ENCODE results near the gene TMEM117. TPM values are rescaled to one million over a fixed set of nuclear protein-coding genes. Genes with fewer than 3 reads are reported as not detected.

The TMEM117 gene
- total and polyA plus RNA-seq, 2 donors (not counting 1 experiment from before 2014, with no cell fraction given): 2.0 to 10.4 TPM

DNA sequence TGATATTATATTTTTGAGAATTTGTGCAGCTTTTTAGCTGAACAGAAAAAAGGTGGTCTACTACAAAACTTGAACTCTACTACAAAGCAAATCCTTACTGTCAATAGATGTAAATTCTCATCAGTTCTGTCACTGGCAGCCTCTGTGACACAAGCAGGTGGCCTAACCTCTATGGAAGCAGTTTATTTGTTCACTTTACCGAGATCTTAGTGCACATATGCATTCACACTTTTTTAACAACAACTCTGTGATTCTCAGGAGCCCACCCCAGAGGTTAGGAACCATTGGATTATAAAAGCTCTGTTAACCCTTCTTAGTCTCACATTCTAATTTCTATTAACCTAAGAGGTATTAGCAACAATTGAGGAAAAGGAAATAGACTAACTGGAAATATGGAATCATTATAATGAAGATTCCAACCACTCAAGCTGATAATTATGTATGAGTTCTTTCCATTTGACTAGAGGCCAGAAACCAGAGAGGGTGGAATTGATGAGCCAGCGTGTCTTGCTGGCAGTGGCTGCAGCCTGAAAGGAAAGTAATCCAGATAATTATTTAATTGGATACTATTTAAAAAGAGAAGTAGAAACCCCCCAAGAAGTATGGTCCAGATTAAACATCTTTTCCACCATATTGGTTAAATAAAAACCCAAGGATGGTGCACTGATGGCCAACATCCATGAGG, 451.1 kb downstream of the TMEM117 start:
- peaks cover 9% of the 10 kb centered on the region for H3K4me1 Mint-ChIP-seq
- TF ChIP-seq, protein P1, sequence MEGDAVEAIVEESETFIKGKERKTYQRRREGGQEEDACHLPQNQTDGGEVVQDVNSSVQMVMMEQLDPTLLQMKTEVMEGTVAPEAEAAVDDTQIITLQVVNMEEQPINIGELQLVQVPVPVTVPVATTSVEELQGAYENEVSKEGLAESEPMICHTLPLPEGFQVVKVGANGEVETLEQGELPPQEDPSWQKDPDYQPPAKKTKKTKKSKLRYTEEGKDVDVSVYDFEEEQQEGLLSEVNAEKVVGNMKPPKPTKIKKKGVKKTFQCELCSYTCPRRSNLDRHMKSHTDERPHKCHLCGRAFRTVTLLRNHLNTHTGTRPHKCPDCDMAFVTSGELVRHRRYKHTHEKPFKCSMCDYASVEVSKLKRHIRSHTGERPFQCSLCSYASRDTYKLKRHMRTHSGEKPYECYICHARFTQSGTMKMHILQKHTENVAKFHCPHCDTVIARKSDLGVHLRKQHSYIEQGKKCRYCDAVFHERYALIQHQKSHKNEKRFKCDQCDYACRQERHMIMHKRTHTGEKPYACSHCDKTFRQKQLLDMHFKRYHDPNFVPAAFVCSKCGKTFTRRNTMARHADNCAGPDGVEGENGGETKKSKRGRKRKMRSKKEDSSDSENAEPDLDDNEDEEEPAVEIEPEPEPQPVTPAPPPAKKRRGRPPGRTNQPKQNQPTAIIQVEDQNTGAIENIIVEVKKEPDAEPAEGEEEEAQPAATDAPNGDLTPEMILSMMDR (IDR thresholded peaks at IDR 0.05): no peak
- TF ChIP-seq EZH2 (IDR thresholded peaks at IDR 0.05; ENCODE audit: borderline replicate concordance, insufficient read depth, low read depth, low read length, poor library complexity, severe bottlenecking): no peak
- Histone ChIP-seq H3K9me3 (ENCODE audit: control extremely low read depth in 1 of 3, control insufficient read depth in 2 of 3, insufficient read depth in 1 of 3, low read length in 2 of 3) (peaks cover 0 to 1% (median 0%) of the 10 kb centered on the region in 3 donors), H3K4me2 (replicated peaks; ENCODE audit: low read depth, low read length, poor library complexity, severe bottlenecking) (no peak overlapping the region), H3K4me3 (ENCODE audit: control extremely low read depth in 1 of 5, extremely low read depth in 1 of 5, insufficient read depth in 1 of 5, low read depth in 2 of 5, low read length in 4 of 5) (no peak overlapping the region), H3K27me3 (replicated peaks in 1 of 4; ENCODE audit: control extremely low read depth in 1 of 4, control insufficient read depth in 3 of 4, insufficient read depth in 4 of 4, low read length in 3 of 4) (no peaks in the 10 kb centered on the region), H3K36me3 (replicated peaks in 1 of 2; ENCODE audit: control extremely low read depth in 1 of 2, control insufficient read depth in 1 of 2, extremely low read depth in 1 of 2, insufficient read depth in 2 of 2, low read length in 1 of 2) (no peaks in the 10 kb centered on the region), H3K4me1 (ENCODE audit: control insufficient read depth in 2 of 2, insufficient read depth in 2 of 2, low read length in 2 of 2) (no peaks in the 10 kb centered on the region), H3K9ac (ENCODE audit: low read length) (no peak overlapping the region), H3K27ac (ENCODE audit: low read length in 2 of 2) (no peak overlapping the region), H3K79me2 (ENCODE audit: control insufficient read depth, insufficient read depth, low read length) (no peaks in the 10 kb centered on the region), H2AFZ (ENCODE audit: insufficient read depth, low read depth, low read length, poor library complexity, severe bottlenecking) (no peak overlapping the region), H4K20me1 (ENCODE audit: control insufficient read depth, insufficient read depth, low read length, poor library complexity, severe bottlenecking) (no peaks in the 10 kb centered on the region)
- intact Hi-C loops (cut with micrococcal nuclease): no loop called here
- 60% methylated on average over 1 of the region's 2 CpGs for WGBS (ENCODE audit: insufficient coverage)
- no peak overlapping the region for H3K4me3 Mint-ChIP-seq
- H3K27ac Mint-ChIP-seq: no peak overlapping the region
- DNase-seq (no peak), ATAC-seq (ENCODE audit: low read depth) (no peak)
- no peaks in the 10 kb centered on the region for H3K27me3 Mint-ChIP-seq
- peaks cover 3% of the 10 kb centered on the region for H3K9me3 Mint-ChIP-seq (ENCODE audit: insufficient read depth)
- ChIA-PET CTCF (interaction anchor here (1.3 kb wide), 1 partner anchor 644 kb away, joined by 3 read pairs; no protein-coding TSS in a partner anchor), POLR2A (no interaction called here)

DNA sequence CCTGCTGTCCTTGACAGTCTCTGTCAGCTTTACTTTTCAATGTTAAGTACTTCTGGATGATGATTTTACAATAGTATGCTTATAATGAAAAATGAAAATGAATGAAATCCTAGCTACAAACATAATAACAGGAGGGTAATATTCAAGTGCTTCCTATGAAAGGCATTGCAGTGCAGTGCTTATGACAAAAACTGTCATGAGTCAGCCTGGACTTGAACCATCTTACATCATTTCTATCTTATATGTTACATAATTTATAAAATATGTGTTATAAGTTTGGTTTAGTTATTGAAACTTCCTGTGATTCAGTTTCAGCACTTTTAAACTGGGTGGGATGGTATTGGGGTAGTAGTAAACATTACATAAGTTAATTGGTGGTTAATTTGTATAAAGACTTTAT, 451.7 kb downstream of the TMEM117 start:
- POLR2A ChIA-PET: no interaction called here
- H3K4me2 ChIP-seq (replicated peaks; ENCODE audit: low read depth, low read length, poor library complexity, severe bottlenecking): no peak overlapping the region
- H3K27me3 Mint-ChIP-seq: no peaks in the 10 kb centered on the region
- H3K27me3 ChIP-seq (replicated peaks in 1 of 4; ENCODE audit: control extremely low read depth in 1 of 4, control insufficient read depth in 3 of 4, insufficient read depth in 4 of 4, low read length in 3 of 4): no peaks in the 10 kb centered on the region
- peaks cover 0 to 1% (median 0%) of the 10 kb centered on the region in 3 donors for H3K9me3 ChIP-seq (ENCODE audit: control extremely low read depth in 1 of 3, control insufficient read depth in 2 of 3, insufficient read depth in 1 of 3, low read length in 2 of 3)
- no peaks in the 10 kb centered on the region for H3K4me1 ChIP-seq (ENCODE audit: control insufficient read depth in 2 of 2, insufficient read depth in 2 of 2, low read length in 2 of 2)
- no peak overlapping the region for H3K27ac ChIP-seq (ENCODE audit: low read length in 2 of 2)
- no peak for DNase-seq
- H4K20me1 ChIP-seq (ENCODE audit: control insufficient read depth, insufficient read depth, low read length, poor library complexity, severe bottlenecking): no peaks in the 10 kb centered on the region
- H3K4me3 Mint-ChIP-seq: no peak overlapping the region
- H3K9me3 Mint-ChIP-seq (ENCODE audit: insufficient read depth): peaks cover 3% of the 10 kb centered on the region
- peaks cover 9% of the 10 kb centered on the region for H3K4me1 Mint-ChIP-seq
- H3K27ac Mint-ChIP-seq: no peak overlapping the region
- CTCF ChIA-PET: interaction anchor here (1.3 kb wide), 1 partner anchor 643 kb away, joined by 3 read pairs; no protein-coding TSS in a partner anchor
- H3K36me3 ChIP-seq (replicated peaks in 1 of 2; ENCODE audit: control extremely low read depth in 1 of 2, control insufficient read depth in 1 of 2, extremely low read depth in 1 of 2, insufficient read depth in 2 of 2, low read length in 1 of 2): no peaks in the 10 kb centered on the region
- TF ChIP-seq, protein P1 (IDR thresholded peaks at IDR 0.05): no peak
- no peak for TF ChIP-seq EZH2 (IDR thresholded peaks at IDR 0.05; ENCODE audit: borderline replicate concordance, insufficient read depth, low read depth, low read length, poor library complexity, severe bottlenecking)
- no peak overlapping the region for H3K9ac ChIP-seq (ENCODE audit: low read length)
- no peak overlapping the region for H3K4me3 ChIP-seq (ENCODE audit: control extremely low read depth in 1 of 5, extremely low read depth in 1 of 5, insufficient read depth in 1 of 5, low read depth in 2 of 5, low read length in 4 of 5)
- no peak overlapping the region for H2AFZ ChIP-seq (ENCODE audit: insufficient read depth, low read depth, low read length, poor library complexity, severe bottlenecking)
- no peak for ATAC-seq (ENCODE audit: low read depth)
- intact Hi-C loops (cut with micrococcal nuclease): no loop called here
- H3K79me2 ChIP-seq (ENCODE audit: control insufficient read depth, insufficient read depth, low read length): no peaks in the 10 kb centered on the region

Measured in B cell (primary cell).